ENCODE measurements around the gene BRD9. TPM values are rescaled to one million over a fixed set of nuclear protein-coding genes. Genes with fewer than 3 reads are reported as not detected.

The BRD9 gene
- total RNA-seq, 2 experiments from 2014 or later, result 52.3 to 54.0 TPM

- Mint-ChIP-seq H3K4me3 (no peak overlapping the region), H3K4me1 (peaks cover 4% of the 10 kb centered on the region), H3K27me3 (no peaks in the 10 kb centered on the region), H3K27ac (no peak overlapping the region), H3K36me3 (ENCODE audit: low read depth) (peaks cover 58% of the 10 kb centered on the region), H3K9me3 (no peaks in the 10 kb centered on the region)
- ChIA-PET CTCF (no interaction called here), POLR2A (interaction anchor here (0.8 kb wide), 1 partner anchor 16 kb away, joined by 3 read pairs; the partner anchor contains the start of genes BRD9 and TRIP13)
- DNase-seq, result no peak
These were observed 15.9 kb downstream of the BRD9 start for GRCh38 chr5:876398-877365.

GRCh38 chr5:875931-876330 lies 16.7 kb downstream of the BRD9 start:
- POLR2A ChIA-PET, result interaction anchor here (0.8 kb wide), 1 partner anchor 17 kb away, joined by 3 read pairs; the partner anchor contains the start of genes BRD9 and TRIP13
- CTCF ChIA-PET, result no interaction called here
- H3K4me3 Mint-ChIP-seq, result no peak overlapping the region
- no peaks in the 10 kb centered on the region for H3K9me3 Mint-ChIP-seq
- no peaks in the 10 kb centered on the region for H3K4me1 Mint-ChIP-seq
- no peak overlapping the region for H3K27ac Mint-ChIP-seq
- H3K27me3 Mint-ChIP-seq, result no peaks in the 10 kb centered on the region
- H3K36me3 Mint-ChIP-seq (ENCODE audit: low read depth), result peaks cover 58% of the 10 kb centered on the region
- no peak for DNase-seq

GRCh38 chr5:873328-873727 lies 19.3 kb downstream of the BRD9 start:
- Mint-ChIP-seq H3K27me3 (no peaks in the 10 kb centered on the region), H3K4me1 (no peaks in the 10 kb centered on the region), H3K9me3 (no peaks in the 10 kb centered on the region), H3K4me3 (no peak overlapping the region), H3K36me3 (ENCODE audit: low read depth) (peaks cover 75% of the 10 kb centered on the region), H3K27ac (no peak overlapping the region)
- POLR2A ChIA-PET, result no interaction called here
- no peak for DNase-seq
- CTCF ChIA-PET, result no interaction called here

GRCh38 chr5:872301-872700 lies 20.3 kb downstream of the BRD9 start:
- no peaks in the 10 kb centered on the region for H3K9me3 Mint-ChIP-seq
- no peak overlapping the region for H3K4me3 Mint-ChIP-seq
- ChIA-PET POLR2A (no interaction called here), CTCF (no interaction called here)
- no peak for DNase-seq
- no peaks in the 10 kb centered on the region for H3K27me3 Mint-ChIP-seq
- H3K4me1 Mint-ChIP-seq, result no peaks in the 10 kb centered on the region
- H3K27ac Mint-ChIP-seq, result no peak overlapping the region
- H3K36me3 Mint-ChIP-seq (ENCODE audit: low read depth), result peaks cover 75% of the 10 kb centered on the region

- Mint-ChIP-seq H3K4me1 (no peaks in the 10 kb centered on the region), H3K27me3 (no peaks in the 10 kb centered on the region), H3K4me3 (no peak overlapping the region), H3K27ac (no peak overlapping the region), H3K36me3 (ENCODE audit: low read depth) (peaks cover 74% of the 10 kb centered on the region), H3K9me3 (no peaks in the 10 kb centered on the region)
- ChIA-PET POLR2A (no interaction called here), CTCF (no interaction called here)
- DNase-seq, result no peak
These were observed 20.9 kb downstream of the BRD9 start for GRCh38 chr5:871596-872298.

- H3K27me3 Mint-ChIP-seq, result no peaks in the 10 kb centered on the region
- ChIA-PET POLR2A (no interaction called here), CTCF (no interaction called here)
- H3K9me3 Mint-ChIP-seq, result no peaks in the 10 kb centered on the region
- H3K36me3 Mint-ChIP-seq (ENCODE audit: low read depth), result peaks cover 79% of the 10 kb centered on the region
- no peak overlapping the region for H3K4me3 Mint-ChIP-seq
- no peaks in the 10 kb centered on the region for H3K4me1 Mint-ChIP-seq
- no peak overlapping the region for H3K27ac Mint-ChIP-seq
- no peak for DNase-seq
These were observed 21.6 kb downstream of the BRD9 start for GRCh38 chr5:870956-871355.

GRCh38 chr5:868428-869135 lies 24.0 kb downstream of the BRD9 start:
- Mint-ChIP-seq H3K4me1 (no peaks in the 10 kb centered on the region), H3K36me3 (ENCODE audit: low read depth) (peaks cover 74% of the 10 kb centered on the region), H3K27me3 (no peaks in the 10 kb centered on the region), H3K27ac (no peak overlapping the region), H3K9me3 (no peaks in the 10 kb centered on the region), H3K4me3 (no peak overlapping the region)
- POLR2A ChIA-PET, result no interaction called here
- DNase-seq, result no peak
- CTCF ChIA-PET, result no interaction called here

GRCh38 chr5:867300-867870 lies 25.2 kb downstream of the BRD9 start:
- no peak for DNase-seq
- Mint-ChIP-seq H3K27ac (no peak overlapping the region), H3K9me3 (no peaks in the 10 kb centered on the region), H3K4me3 (no peak overlapping the region), H3K27me3 (no peaks in the 10 kb centered on the region), H3K4me1 (no peaks in the 10 kb centered on the region), H3K36me3 (ENCODE audit: low read depth) (peaks cover 74% of the 10 kb centered on the region)
- CTCF ChIA-PET, result no interaction called here
- POLR2A ChIA-PET, result no interaction called here

GRCh38 chr5:865771-866170 lies 26.8 kb downstream of the BRD9 start:
- Mint-ChIP-seq H3K4me1 (no peaks in the 10 kb centered on the region), H3K9me3 (no peaks in the 10 kb centered on the region), H3K27me3 (no peaks in the 10 kb centered on the region), H3K4me3 (no peak overlapping the region), H3K36me3 (ENCODE audit: low read depth) (peaks cover 61% of the 10 kb centered on the region), H3K27ac (no peak overlapping the region)
- ChIA-PET CTCF (no interaction called here), POLR2A (no interaction called here)
- no peak for DNase-seq

GRCh38 chr5:865168-865521 lies 27.5 kb downstream of the BRD9 start:
- peaks cover 55% of the 10 kb centered on the region for H3K36me3 Mint-ChIP-seq (ENCODE audit: low read depth)
- POLR2A ChIA-PET, result no interaction called here
- H3K4me1 Mint-ChIP-seq, result no peaks in the 10 kb centered on the region
- no peaks in the 10 kb centered on the region for H3K27me3 Mint-ChIP-seq
- no peaks in the 10 kb centered on the region for H3K9me3 Mint-ChIP-seq
- CTCF ChIA-PET, result no interaction called here
- no peak for DNase-seq
- no peak overlapping the region for H3K27ac Mint-ChIP-seq
- H3K4me3 Mint-ChIP-seq, result no peak overlapping the region

GRCh38 chr5:864492-865167 lies 28.0 kb downstream of the BRD9 start:
- POLR2A ChIA-PET, result no interaction called here
- H3K4me3 Mint-ChIP-seq, result no peak overlapping the region
- H3K27ac Mint-ChIP-seq, result no peak overlapping the region
- CTCF ChIA-PET, result no interaction called here
- H3K27me3 Mint-ChIP-seq, result no peaks in the 10 kb centered on the region
- H3K9me3 Mint-ChIP-seq, result no peaks in the 10 kb centered on the region
- H3K36me3 Mint-ChIP-seq (ENCODE audit: low read depth), result peaks cover 50% of the 10 kb centered on the region
- DNase-seq, result no peak
- H3K4me1 Mint-ChIP-seq, result no peaks in the 10 kb centered on the region

GRCh38 chr5:863244-863805 lies 29.3 kb downstream of the BRD9 start:
- no peak for DNase-seq
- Mint-ChIP-seq H3K4me3 (no peak overlapping the region), H3K27me3 (no peaks in the 10 kb centered on the region), H3K4me1 (no peaks in the 10 kb centered on the region), H3K36me3 (ENCODE audit: low read depth) (peaks cover 38% of the 10 kb centered on the region), H3K9me3 (no peaks in the 10 kb centered on the region), H3K27ac (no peak overlapping the region)
- POLR2A ChIA-PET, result no interaction called here
- CTCF ChIA-PET, result no interaction called here

Measured in activated CD4-positive, alpha-beta memory T cell treated with anti-CD3 and anti-CD28 coated beads, Interleukin-2, amount 10 ng/mL, durations not matched to agents 7 days and 5 days (primary cell).